HG02678 (cell line): Measurements from ENCODE around the gene LYRM4.

Source experiments
- ATAC-seq: cut with Tn5 transposase; IDR thresholded peaks from one replicate; pipeline ENCODE4 v1.9.1; 2021; ENCODE audit warnings: mild to moderate bottlenecking, moderate library complexity; ENCODE audit not compliant: unreplicated experiment

The LYRM4 gene

GRCh38 chr6:5206920-5207561, 53.7 kb downstream of the LYRM4 start:
- ATAC-seq: no peak

GRCh38 chr6:5205877-5206850, 54.6 kb downstream of the LYRM4 start:
- no peak for ATAC-seq

GRCh38 chr6:5205035-5205507, 55.7 kb downstream of the LYRM4 start:
- ATAC-seq: no peak

- no peak for ATAC-seq
These were observed 56.4 kb downstream of the LYRM4 start for GRCh38 chr6:5204376-5204775.

- ATAC-seq: no peak
These were observed 57.2 kb downstream of the LYRM4 start for GRCh38 chr6:5203546-5203945.

- no peak for ATAC-seq
These were observed 57.8 kb downstream of the LYRM4 start for GRCh38 chr6:5202941-5203340.

GRCh38 chr6:5202206-5202605, 58.5 kb downstream of the LYRM4 start:
- no peak for ATAC-seq

GRCh38 chr6:5201271-5201670, 59.5 kb downstream of the LYRM4 start:
- ATAC-seq: no peak

- no peak for ATAC-seq
These were observed 61.0 kb downstream of the LYRM4 start for GRCh38 chr6:5199702-5200101.

- ATAC-seq: no peak
These were observed 61.5 kb downstream of the LYRM4 start for GRCh38 chr6:5199283-5199682.

- no peak for ATAC-seq
These were observed 63.7 kb downstream of the LYRM4 start for GRCh38 chr6:5197084-5197483.

GRCh38 chr6:5192135-5192794, 68.5 kb downstream of the LYRM4 start:
- ATAC-seq: no peak

- ATAC-seq: no peak
These were observed 69.0 kb downstream of the LYRM4 start for GRCh38 chr6:5191722-5192121.

- ATAC-seq: no peak
These were observed 69.5 kb downstream of the LYRM4 start for GRCh38 chr6:5191222-5191621.

GRCh38 chr6:5190507-5190906, 70.2 kb downstream of the LYRM4 start:
- ATAC-seq: no peak

GRCh38 chr6:5188646-5189045, 72.1 kb downstream of the LYRM4 start:
- ATAC-seq: no peak

- no peak for ATAC-seq
These were observed 75.9 kb downstream of the LYRM4 start for GRCh38 chr6:5184878-5185277.

- no peak for ATAC-seq
These were observed 76.5 kb downstream of the LYRM4 start for GRCh38 chr6:5184218-5184617.

GRCh38 chr6:5181510-5182317, 79.0 kb downstream of the LYRM4 start:
- no peak for ATAC-seq

- no peak for ATAC-seq
These were observed 80.1 kb downstream of the LYRM4 start for GRCh38 chr6:5180636-5181035.

- ATAC-seq: no peak
These were observed 80.8 kb downstream of the LYRM4 start for GRCh38 chr6:5179917-5180316.
